ENCODE results near the gene VSIG10.

DNA sequence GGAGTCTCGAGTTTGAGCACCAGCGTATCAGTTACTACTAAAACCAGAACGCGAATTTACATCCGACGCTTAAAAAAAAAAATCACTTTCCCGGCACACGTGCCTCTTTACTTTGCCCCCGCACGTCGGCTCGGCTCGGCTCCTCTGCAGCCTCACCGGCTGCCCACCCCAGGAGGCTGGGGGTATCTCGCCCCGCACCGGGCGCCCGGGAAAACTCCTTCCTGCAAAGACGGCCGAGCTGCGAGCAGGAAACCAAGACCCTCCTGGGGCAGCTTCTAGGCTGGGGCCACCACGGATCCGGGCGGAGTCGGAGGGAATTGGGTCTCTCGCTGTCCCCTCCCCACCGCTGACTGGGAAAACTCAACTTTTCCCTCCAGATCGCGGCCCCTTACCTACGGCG is 610 bp downstream of the VSIG10 start:
- TF ChIP-seq, protein P1, sequence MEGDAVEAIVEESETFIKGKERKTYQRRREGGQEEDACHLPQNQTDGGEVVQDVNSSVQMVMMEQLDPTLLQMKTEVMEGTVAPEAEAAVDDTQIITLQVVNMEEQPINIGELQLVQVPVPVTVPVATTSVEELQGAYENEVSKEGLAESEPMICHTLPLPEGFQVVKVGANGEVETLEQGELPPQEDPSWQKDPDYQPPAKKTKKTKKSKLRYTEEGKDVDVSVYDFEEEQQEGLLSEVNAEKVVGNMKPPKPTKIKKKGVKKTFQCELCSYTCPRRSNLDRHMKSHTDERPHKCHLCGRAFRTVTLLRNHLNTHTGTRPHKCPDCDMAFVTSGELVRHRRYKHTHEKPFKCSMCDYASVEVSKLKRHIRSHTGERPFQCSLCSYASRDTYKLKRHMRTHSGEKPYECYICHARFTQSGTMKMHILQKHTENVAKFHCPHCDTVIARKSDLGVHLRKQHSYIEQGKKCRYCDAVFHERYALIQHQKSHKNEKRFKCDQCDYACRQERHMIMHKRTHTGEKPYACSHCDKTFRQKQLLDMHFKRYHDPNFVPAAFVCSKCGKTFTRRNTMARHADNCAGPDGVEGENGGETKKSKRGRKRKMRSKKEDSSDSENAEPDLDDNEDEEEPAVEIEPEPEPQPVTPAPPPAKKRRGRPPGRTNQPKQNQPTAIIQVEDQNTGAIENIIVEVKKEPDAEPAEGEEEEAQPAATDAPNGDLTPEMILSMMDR (IDR thresholded peaks at IDR 0.05) = no peak
- TF ChIP-seq POLR2A (IDR thresholded peaks at IDR 0.05) = no peak
